HG02943 (cell line): Measurements from ENCODE around the gene MYH11.
"Not testable (repeated sequence)": the region's sequence is repeated elsewhere in the genome, so short reads cannot be mapped to it uniquely, and the experiment has no call there.

Source experiments
- ATAC-seq: cut with Tn5 transposase; IDR thresholded peaks from one replicate; pipeline ENCODE4 v1.9.1; 2021; ENCODE audit warnings: mild to moderate bottlenecking, low read depth, moderate library complexity; ENCODE audit not compliant: unreplicated experiment

Gene MYH11

DNA sequence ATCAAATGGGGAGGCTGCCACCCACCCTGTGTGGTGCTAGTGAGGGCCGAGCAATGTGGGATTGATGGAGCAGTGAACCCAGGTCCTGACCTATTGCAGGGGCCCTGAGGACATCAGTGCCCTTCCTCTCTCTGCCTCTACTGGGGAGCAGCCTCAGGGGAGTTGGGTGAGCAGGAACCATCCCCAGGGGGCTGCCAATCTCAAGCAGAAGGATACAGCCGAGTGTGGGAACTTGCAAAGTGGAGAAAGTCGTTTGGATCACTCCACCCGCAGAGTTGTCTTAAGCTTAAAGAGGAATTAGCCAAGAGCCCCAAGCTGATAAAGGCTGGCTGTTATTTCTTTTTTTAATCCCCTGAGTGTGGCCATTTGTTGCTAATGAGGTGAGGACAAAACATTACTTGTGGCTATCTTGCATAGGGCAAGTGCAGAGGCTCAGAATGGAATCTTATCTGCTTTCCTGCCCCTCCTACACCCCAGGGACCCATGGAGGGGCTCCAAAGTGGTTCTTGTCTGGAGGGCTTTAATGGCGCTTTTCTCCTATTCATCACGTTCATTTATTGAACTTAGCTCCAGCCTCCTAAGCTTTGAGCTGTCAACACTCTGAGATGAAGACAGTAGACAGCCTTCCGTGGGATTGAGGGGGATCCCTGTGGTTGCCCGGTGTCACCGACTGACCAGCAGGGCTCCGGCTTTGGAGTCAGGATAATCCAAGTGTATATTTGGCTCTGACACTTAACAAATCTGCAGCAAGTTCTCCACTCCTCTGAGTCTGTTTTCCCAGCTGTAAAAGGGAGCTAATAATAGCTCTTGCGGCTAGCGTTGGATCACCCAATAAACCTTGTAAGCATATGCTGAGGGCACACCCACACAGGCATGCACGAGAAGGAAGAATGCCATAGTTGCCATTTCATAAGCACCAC, 45.1 kb downstream of the MYH11 start:
- no peak for ATAC-seq

DNA sequence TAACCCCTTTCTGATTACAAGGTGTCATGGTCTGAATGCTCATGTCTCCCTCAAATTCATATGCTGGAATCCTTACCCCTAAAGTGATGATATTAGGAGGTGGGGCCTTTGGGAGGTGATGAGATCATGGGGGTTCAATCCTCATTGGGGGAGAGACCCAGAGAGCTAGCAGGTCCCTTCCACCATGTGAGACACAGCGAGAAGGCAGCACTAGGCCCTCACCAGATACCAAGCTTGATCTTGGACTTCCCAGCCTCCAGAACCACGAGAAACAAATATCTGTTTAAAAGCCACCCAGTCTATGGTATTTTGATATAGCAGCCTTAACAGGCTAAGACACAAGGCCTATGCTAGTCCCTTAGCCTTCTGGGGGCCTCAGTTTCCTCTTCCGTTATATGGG, 45.9 kb downstream of the MYH11 start:
- ATAC-seq: no peak

DNA sequence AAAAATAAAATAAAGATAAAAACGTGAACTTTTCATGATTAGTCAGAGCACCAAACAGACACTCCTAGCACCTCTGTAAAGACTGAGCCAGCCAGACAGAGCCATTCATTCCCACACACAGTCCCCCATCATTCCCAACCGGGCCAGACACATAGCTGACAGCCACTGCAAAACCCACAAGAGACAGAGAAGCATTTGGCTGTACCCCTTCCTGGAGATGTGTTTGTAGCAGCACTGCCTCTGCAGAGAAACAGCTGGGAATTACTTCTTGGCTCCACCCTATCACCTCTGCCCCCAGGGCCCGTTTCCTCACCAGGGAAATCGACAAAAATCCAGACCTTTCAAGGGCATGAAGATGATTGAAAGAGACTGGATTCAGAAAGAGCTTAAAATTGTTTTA, 46.4 kb downstream of the MYH11 start:
- ATAC-seq: no peak

DNA sequence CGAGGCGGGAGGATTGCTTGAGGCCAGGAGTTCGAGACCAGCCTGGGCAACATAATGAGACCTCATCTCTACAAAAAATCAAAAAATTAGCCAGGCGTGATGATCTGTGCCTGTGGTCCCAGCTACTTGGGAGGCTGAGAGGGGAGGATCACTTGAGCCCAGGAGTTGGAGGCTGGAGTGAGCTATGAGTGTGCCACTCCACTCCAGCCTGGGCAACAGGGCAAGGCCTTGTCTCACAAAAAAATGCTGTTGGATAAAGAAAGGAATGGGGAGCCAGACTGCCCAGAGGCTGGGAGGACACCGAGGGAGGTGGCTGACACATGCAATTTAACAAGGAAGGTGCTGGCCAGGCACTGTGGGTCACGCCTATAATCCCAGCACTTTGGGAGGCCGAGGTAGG, 47.5 kb downstream of the MYH11 start:
- ATAC-seq: not testable (repeated sequence)

DNA sequence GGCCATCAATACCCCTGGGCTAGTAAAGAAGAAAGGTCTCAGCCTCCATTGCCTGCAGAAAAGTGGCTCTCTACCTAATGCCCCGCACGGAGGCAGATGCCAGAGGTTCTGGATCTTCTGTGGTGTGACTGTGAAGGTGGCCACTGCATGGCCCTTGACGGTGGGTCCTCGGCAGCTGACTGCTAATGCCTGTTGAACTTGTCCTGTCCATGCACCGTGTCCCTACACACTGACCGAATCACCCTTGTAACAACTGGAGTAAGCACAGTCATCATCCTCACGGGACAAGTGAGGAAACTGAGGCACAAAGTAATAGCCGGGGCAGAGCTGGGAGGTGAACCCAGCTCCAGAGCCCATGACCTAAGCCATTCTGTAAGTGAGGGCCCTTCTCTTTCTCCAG, 48.8 kb downstream of the MYH11 start:
- no peak for ATAC-seq

DNA sequence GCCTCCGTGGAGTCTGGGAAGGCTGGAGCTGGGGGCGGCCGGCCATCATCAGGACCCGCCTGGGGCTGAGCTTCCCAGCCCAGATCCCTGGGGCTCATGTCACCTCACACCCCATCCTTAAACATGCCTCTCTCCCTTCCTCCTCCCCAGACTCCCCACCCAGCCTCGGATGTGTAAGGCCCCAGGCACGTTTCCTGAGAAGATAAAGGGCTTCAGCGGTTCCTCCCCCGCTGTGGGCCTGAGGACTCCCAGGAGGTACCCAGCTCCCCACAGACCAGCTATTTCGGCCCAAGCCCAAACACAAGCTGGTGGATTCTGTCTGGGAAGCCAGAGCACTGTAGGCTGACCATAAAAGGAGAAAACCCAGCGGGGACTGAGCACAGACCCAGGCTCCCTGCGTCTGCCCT, 49.2 kb downstream of the MYH11 start:
- no peak for ATAC-seq

DNA sequence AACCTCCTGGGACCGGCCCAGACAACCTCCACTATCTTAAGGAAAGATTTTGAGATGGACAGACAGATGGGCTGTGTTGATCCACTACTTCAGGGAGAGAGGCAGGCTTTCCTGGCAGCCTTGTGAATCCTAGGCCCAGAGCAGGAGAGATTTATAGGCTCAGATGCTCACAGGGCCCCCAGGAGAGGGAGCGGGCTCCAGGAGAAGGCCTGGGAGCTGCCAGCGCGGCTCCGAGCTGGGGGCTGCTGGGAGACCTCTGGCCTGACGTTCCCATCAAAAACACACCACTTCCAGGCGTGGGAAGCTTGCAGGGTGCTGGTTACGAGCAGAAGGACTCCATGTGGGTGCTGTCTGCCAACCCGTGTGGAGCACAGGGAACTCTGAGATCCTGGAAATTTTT, 53.2 kb downstream of the MYH11 start:
- ATAC-seq: no peak

DNA sequence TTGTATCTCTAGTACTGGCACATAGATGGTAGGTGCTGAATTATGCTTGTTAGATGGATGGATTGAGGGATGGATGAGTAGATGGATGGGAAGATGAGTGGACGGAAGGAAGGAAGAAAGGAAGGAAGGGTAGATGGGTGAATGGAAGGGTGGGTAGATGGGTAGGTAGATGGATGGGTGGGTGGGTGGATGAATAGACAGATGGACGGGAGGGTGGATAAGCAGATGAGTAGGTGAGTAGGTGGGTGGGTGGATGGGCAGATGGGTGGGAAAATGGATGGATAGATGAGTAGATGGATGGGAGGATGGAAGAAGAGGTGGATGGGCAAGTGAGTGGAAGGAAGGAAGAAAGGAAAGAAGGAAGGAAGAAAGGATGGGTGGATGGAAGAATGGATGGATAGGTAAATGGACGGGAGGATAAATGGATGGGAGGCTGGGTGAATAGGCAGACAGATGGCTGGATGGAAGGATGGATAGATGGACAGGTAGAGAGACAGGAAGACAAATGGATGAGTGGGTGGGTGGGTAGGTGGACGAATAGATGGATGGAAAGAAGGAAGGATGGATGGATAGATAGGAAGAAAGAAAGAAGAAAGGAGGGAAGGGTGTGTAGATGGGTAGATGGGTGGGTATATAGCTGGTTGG, 56.9 kb downstream of the MYH11 start:
- no peak for ATAC-seq

DNA sequence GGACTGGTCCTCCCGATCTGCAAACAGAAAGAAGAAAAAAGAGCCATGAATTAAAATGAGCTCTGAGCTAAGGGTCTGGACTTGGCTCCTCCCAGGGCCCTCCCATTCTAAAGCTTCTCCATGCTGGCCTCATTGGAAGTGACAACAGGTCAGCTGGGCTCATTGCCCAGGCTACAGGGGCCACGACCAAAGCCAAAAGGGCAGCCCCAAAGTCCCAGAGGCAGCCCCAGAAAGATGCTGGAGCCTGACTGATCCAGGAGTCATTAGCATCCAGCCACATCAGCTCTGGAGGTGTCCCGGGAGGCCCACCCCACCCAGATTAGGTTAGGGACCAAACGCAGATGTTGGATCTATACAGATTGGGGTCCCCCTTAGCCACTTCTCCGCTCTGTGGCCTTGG, 58.2 kb downstream of the MYH11 start:
- no peak for ATAC-seq

DNA sequence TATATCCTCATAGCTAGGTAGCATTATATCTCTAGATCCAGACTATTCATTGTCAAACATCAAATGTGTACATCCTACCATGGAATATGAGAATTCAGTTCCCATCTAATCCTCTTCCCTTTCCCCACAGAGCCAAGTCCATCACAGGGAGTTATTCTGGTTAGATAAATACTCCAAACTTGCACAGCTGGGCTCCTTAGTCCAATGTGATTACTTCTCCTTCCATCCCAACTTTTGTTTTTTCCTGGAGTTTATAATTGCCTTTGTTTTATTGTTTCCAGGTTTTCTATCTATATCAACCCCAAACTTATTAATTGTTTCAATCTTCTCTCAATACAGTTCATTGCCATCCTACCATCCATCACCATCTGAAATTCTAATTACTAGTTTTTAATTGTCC, 59.9 kb downstream of the MYH11 start:
- no peak for ATAC-seq

DNA sequence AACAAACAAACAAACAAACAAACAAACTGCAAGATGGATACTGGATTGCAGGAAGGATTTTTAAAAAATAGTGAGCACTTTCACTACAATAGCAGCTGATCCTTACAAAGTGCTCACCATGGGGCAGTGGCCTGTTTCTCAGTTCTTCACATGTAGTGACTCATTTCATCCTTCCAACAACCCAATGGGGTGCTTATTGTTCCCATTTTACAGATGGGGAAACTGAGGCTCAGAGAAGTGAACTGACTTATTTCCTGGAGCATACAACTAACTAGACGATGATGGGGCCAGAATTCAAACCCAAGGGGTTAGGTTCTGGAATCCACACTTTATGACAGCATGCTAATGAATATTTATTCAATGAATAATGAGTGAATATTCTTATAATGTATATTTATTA, 61.2 kb downstream of the MYH11 start:
- ATAC-seq: no peak

DNA sequence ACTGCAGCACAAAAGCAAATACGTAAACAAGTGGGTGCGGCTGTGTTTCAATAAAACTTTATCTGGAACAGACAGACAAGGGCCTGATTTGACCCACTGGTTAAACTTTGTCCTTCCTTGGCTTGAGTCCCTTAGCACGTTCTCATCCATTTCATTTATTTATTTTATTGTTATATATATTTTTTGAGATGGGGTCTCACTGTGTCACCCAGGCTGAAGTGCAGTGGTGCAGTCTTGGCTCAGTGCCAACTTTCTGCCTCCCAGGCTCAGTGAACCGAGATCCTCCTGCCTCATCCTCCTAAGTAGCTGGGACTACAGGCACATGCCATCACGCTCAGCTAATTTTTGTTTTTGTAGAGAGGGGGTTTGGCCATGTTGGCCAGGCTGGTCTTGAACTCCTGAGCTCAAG, 64.3 kb downstream of the MYH11 start:
- no peak for ATAC-seq

DNA sequence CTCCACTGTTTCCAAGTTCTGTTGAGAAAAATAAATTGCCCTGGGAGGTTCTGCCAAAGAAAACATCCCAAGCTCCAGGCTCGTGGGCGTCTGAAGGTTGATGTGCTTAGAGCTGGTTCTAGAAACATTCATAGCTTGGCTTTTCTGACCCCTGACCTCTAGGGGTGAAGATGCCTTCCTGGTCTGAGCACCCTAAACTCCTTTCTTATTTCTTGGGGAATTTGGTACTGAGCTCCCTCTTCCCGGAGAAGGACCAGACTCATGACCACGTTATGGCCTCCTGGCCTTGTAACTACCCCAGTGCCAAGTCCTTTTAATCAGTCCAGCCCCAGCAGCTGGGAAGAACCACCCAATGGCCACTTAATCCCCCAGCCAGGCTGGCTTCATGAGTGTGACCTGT, 66.4 kb downstream of the MYH11 start:
- no peak for ATAC-seq

DNA sequence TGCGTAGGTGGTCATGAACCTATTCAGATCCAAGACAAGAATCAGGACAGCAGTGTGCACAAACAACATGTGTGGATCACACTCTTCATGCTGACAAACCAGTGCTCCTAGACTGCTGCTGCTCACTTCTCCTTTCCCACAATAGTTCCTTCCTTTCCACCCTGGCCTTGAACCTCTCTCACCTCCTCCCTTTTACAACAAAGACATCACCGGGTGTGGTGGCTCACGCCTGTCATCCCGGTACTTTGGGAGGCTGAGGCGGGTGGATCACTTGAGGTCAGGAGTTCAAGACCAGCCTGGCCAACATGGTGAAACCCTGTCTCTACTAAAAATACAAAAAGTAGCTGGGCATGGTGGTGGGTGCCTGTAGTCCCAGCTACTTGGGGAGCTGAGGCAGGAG, 67.0 kb downstream of the MYH11 start:
- ATAC-seq: not testable (repeated sequence)

DNA sequence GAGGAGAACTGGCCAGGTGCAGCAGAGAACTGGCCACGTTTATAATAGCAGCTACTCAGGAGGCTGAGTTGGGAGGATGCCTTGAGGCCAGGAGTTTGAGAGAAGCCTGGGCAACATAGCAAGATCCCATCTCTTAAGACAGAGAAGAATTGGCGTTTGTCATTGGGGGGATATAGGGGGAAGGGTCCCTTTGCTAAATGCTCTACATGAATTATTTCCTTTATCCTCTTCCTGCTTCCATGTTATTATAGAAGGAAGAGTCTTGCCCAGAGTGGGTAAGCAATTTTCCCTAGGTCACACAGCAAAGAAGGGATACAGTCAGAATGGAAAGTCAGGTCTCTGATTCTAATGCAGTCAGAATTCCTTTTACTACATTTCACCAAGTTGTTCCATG, 68.0 kb downstream of the MYH11 start:
- no peak for ATAC-seq

DNA sequence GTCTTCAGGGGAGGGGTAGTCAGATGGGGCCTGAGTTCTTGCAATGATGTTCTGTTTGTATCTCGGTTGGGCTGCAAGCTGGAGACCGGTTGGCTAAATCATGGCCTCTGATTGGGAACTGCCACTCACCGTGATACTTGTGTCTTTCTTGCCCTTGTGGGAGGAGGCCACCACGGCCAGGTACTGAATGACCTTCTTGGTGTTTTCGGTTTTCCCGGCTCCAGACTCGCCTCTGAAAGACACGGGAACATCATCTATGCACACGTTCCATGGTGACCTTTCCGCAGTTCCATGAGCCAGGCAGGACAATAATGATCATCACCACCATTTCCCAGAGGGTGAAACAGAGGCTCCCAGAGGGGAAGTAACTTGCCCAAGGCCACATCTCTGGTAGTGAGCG, 70.3 kb downstream of the MYH11 start:
- no peak for ATAC-seq

DNA sequence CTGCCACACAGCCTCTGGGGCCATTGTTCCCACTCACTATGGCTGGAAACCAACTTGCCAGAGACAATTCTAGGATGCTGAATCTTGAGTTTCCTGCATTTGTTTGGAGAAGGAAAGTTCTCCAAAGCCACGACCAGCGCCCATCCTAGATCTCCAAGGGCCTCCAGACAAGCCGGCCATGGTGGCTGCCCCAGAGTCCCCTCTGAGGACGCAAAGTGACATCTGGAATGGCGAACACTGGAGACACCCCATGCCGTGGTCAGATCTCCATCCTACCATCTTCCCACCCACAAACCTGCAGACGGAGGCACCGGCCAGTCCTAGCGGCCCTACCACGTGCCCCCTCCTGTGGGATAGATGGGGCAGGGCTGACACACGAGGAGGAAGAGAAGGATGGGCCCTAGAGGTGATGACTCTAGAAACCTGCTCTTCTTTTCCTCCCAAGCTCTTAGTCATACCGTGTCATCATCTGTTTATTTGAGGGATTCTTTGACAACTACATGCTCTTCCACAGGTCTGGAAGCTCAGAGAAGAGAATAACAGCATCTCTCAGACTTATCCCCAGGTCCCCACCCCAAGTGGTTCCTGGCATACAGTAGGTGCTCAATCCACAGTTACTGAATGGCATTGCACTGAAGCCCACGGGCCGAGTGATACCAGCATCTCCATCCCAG, 71.3 kb downstream of the MYH11 start:
- ATAC-seq: no peak

DNA sequence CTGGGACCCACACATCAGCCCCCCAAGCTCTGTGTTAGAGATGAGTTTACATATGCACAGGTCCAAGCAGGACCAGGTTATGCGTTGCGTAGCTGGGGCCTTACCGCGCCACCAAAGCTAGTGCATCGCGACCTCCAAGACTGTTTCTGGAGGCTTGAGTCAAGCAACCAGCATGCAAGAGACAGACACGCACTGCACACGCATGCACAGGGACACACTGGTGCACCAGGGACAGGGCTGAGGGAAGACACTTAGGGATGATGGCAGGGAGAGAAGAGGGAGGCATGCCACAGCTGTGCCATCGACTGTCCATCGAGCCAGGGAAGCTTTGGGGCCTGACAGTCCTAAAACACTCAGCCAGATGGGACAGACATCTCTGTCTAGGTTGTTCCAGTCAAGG, 72.8 kb downstream of the MYH11 start:
- no peak for ATAC-seq

DNA sequence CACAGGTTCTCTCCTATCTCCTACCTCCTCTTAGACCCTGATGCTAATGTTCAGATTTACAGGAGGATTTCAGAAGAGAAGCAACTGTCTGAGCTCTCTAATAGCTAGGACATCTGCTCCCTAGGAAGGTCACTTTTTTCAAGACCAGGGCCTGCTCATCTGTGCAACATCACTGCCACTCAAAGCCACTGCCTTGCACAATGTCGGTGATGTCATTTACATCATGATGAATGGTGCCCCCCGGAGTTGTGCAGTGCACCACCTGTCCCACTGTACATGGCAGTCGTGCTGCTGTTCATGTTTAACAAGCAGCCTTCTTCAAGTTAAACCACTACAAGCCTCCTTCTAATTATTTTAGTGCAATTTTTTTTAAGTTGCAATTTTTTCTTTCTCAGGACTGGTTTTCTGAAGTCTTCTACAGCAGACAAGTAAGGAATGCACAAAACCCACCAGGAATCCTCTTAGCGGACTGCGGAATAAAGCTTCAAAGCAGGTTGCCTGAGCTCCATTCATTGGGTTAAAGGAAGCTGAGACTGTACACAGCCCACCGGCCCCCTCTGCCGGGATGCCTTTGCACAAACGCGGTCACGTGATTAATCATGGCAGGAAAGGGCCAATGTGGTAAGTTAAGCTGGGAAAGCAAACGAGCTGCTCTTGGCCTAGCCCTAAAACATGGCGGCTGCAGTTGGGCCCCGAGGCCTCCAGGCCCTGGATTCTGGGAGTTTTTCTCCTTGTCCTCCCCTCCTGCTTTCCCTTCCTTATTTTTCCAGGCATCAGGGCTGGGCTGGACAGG, 74.1 kb downstream of the MYH11 start:
- no peak for ATAC-seq

DNA sequence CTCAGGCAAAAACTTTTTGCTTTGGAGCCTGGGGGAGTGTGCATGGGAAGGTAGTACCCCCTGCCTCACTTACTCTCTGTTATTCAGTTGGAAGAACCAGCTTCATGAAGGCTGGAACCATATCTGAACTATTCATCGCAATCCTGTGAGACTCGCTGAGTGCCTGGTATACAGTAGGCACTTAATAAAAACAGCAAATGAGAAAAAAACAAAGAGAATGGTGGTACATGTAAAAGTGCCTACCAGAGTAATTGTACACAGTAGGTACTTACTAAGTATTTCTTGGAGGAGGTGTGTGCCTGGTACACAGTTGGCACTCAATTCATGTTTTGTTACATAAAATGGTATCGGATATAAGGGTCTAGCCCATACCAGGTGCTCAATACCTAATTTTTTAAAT, 75.2 kb downstream of the MYH11 start:
- ATAC-seq: no peak

DNA sequence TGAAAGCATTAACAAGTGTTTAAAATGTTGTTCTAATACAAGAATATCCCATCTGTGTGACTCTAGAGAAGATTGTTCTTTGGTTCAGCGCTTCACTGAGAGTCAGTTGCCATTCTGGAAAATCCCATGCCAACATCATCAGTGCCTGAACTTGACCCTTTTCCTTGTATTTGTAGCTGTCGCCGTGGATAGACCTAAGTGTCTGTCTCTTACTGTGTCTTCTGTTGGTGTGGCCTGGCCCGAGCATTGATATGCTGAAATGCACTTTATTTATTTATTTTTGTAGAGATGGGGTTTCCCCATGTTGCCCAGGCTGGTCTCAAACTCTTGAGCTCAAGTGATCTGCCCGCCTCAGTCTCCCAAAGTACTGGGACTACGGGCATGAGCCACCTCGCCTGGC, 76.0 kb downstream of the MYH11 start:
- no peak for ATAC-seq
